DLD1 (cell line): ENCODE data around the gene LIG3.

ENCODE experiments used
- in situ Hi-C: cut with HindIII; loops from 2 replicates; pipeline ENCODE4 v1.10.0; 2017; ENCODE audit warnings: low sequenced_read_pairs

LIG3 gene

GRCh38 chr17:34980353-34980680, at the start of gene LIG3:
LIG3 (plus strand) TSS chr17:34980512; CDS start chr17:34983006, 2,494 bp downstream.
- in situ Hi-C loops = no loop called here

GRCh38 chr17:34950780-34951179, 29.5 kb upstream of the LIG3 start:
- in situ Hi-C loops = loop anchor here (10.0 kb wide), 1 partner anchor 116 kb away; no protein-coding TSS in a partner anchor

- in situ Hi-C loops = loop anchor here (10.0 kb wide), 1 partner anchor 124 kb away; no protein-coding TSS in a partner anchor
Measured at GRCh38 chr17:34958438-34958837, 21.9 kb upstream of the LIG3 start.

- in situ Hi-C loops = no loop called here
Measured at GRCh38 chr17:34961093-34961911, 19.0 kb upstream of the LIG3 start, which contains the start of the genes CCT6B and ZNF830. CCT6B (minus strand) TSS chr17:34961460; CDS start chr17:34961393, 67 bp downstream. ZNF830 (plus strand) TSS chr17:34961540; CDS start chr17:34961567, 27 bp downstream.

- in situ Hi-C loops = no loop called here
Measured at GRCh38 chr17:34974179-34974578, 6.1 kb upstream of the LIG3 start.

- in situ Hi-C loops = no loop called here
Measured at GRCh38 chr17:34974794-34975785, 5.2 kb upstream of the LIG3 start.

- in situ Hi-C loops = no loop called here
Measured at GRCh38 chr17:34979153-34979552, 1.2 kb upstream of the LIG3 start.

GRCh38 chr17:34979650-34980352, 511 bp upstream of the LIG3 start:
- in situ Hi-C loops = no loop called here

- in situ Hi-C loops = no loop called here
Measured at GRCh38 chr17:34980681-34981537, 597 bp downstream of the LIG3 start.

- in situ Hi-C loops = no loop called here
Measured at GRCh38 chr17:34981538-34982241, 1.4 kb downstream of the LIG3 start.

GRCh38 chr17:34987232-34987631, 6.9 kb downstream of the LIG3 start:
- in situ Hi-C loops = no loop called here

- in situ Hi-C loops = no loop called here
Measured at GRCh38 chr17:34988644-34989043, 8.3 kb downstream of the LIG3 start.

GRCh38 chr17:34989473-34989872, 9.2 kb downstream of the LIG3 start:
- in situ Hi-C loops = no loop called here

GRCh38 chr17:34990921-34991365, 10.6 kb downstream of the LIG3 start:
- in situ Hi-C loops = no loop called here

GRCh38 chr17:34991606-34992005, 11.3 kb downstream of the LIG3 start:
- in situ Hi-C loops = no loop called here

- in situ Hi-C loops = no loop called here
Measured at GRCh38 chr17:34993031-34993430, 12.7 kb downstream of the LIG3 start.

GRCh38 chr17:34996422-34997285, 16.3 kb downstream of the LIG3 start:
- in situ Hi-C loops = no loop called here

- in situ Hi-C loops = no loop called here
Measured at GRCh38 chr17:34997355-34997862, 17.1 kb downstream of the LIG3 start.
